Tongue (tissue), 2 donors: ENCODE measurements around the gene AKR1E2. TPM values are rescaled to one million over a fixed set of nuclear protein-coding genes. Genes with fewer than 3 reads are reported as not detected.

Experiments used
- DNase-seq: peaks from one replicate; pipeline ENCODE4 v3.0.0-alpha.2; 2015
- total RNA-seq: library from RNA; depleted of rRNA; stranded (reverse); fragments of >200 nt; gene quantifications from one replicate; pipeline ENCODE4 v1.2.3, GENCODE V29; 2014

The AKR1E2 gene
- total RNA-seq, 1 donor from 2014 or later, result 25.3 TPM

- no peak for DNase-seq
These were observed 19.8 kb downstream of the AKR1E2 start for GRCh38 chr10:4845766-4846165.

DNA sequence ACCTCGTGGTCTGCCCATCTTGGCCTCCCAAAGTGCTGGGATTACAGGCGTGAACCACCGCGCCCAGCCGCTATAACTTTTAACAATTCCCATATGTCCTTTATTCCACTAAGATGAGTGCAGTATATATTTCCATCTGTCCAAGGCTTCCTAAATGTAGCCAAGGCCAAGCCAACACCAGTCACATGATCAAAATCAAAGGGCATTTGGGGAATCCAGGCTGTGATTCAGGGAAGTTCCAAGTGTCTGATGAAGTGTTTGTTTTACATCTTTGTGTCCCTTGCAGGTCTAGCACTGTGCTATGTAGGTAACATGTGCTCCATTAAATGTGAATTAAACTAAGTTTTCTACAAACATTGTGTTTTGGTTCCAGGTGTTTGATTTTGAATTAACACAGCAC lies 20.8 kb downstream of the AKR1E2 start:
- no peak for DNase-seq

GRCh38 chr10:4847561-4848355 lies 21.8 kb downstream of the AKR1E2 start:
- DNase-seq, result peak; percentile 17

- no peak for DNase-seq
These were observed 22.5 kb downstream of the AKR1E2 start for GRCh38 chr10:4848356-4849041.

GRCh38 chr10:4849042-4849402 lies 23.0 kb downstream of the AKR1E2 start:
- no peak for DNase-seq

GRCh38 chr10:4849555-4850242 lies 23.7 kb downstream of the AKR1E2 start:
- DNase-seq, result peak; percentile 96

DNA sequence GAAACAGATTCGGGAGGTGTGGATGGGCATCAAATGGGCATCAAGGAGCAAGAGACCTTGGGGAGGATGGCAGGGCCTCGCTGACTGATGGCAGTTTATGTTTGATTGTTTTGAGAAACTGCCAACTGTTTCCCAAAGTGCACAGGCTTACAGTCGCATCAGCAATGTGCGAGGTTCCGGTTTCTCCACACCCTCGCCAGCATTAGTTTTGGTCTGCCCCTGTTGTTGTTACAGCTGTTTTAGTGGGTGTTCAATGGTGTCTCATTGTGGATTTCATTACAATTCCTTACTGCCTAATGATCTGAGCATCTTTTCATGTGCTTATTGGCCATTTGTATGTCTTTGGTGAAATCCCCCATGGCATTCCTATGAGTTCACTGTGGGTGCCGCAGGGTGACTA lies 24.4 kb downstream of the AKR1E2 start:
- DNase-seq, result peak; percentile 52

- DNase-seq, result no peak
These were observed 25.2 kb downstream of the AKR1E2 start for GRCh38 chr10:4851176-4851575.

GRCh38 chr10:4851846-4852245 lies 25.8 kb downstream of the AKR1E2 start:
- DNase-seq, result peak; percentile 68

- no peak for DNase-seq
These were observed 40.1 kb downstream of the AKR1E2 start for GRCh38 chr10:4865945-4866661.

GRCh38 chr10:4867109-4867519 lies 41.1 kb downstream of the AKR1E2 start:
- no peak for DNase-seq

GRCh38 chr10:4867520-4868356 lies 41.7 kb downstream of the AKR1E2 start:
- no peak for DNase-seq

DNA sequence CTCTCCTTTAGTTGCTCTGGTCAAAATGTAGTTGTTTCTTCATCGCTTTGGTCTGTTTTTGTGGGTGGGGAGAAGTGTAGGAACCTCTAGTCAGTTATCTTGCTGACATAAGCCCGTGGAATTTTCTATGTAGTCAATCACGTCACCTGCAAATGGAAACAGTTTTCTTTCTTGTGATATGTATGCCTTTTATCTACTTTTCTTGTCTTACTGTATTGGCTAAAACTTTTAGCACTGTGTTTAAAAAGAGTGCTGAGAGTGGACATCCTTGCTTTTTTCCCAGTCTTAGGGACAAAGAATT lies 42.3 kb downstream of the AKR1E2 start:
- DNase-seq, result no peak

GRCh38 chr10:4882704-4883078 lies 56.7 kb downstream of the AKR1E2 start:
- no peak for DNase-seq

- no peak for DNase-seq
These were observed 57.2 kb downstream of the AKR1E2 start for GRCh38 chr10:4883079-4883739.

- peak; percentile 7 for DNase-seq
These were observed 59.2 kb downstream of the AKR1E2 start for GRCh38 chr10:4885162-4885561.

DNA sequence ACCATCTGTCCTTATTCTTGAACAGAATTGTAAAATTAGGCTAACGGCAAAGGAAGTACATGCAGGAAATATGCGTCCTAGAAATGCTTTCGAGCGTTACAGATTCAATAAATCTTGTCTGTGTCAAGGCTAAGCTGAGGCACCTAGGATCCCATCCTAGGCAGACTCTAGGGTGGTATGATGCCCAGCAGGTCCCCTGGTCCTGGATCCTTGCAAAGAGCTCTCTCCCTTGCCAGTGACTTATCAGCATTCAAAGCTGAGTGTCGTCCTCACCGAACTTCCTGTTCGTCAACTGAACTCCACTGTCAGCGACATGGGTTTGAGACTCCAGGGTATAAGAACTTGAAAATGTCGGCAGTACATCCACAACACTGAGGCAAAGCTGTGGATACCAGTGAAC lies 61.5 kb downstream of the AKR1E2 start:
- no peak for DNase-seq

- no peak for DNase-seq
These were observed 62.2 kb downstream of the AKR1E2 start for GRCh38 chr10:4888236-4888635.

DNA sequence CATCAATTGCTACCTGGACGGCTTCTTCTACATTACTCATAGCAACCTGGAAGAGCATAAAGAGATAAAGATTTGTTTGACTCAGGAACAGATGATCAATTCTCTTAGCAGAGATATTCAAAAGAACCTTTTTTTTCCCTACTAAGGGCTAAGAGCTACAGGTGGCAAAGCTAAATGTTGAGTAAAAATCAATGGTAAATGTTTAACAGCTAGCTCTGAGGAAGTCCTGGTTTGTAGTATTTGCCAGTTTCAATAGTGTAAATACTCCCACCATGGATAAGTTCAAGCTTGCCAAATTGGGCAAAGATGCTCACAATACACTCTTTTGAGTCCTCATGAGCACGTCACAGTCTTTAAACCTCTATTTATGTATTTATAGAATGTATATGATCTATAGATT lies 64.0 kb downstream of the AKR1E2 start:
- no peak for DNase-seq

DNA sequence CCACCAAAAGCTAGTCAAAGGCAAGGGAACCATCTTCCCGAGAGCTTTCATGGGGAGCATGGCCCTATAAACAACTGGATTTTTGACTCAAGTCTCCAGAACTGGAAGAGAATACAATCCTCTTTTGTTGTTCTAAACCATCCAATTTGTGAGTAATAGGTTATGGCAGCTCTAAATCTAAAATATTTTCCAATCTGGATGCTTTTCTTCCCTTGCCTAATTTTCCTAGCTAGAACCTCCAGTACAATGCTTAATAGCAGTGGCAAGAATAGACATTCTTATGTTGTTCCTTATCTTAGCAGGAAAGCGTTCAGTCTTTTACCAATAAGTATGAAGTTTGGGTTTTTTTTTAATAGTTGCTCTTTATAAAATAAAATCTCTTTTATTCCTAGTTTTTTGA lies 66.7 kb downstream of the AKR1E2 start:
- DNase-seq, result no peak

- no peak for DNase-seq
These were observed 68.3 kb downstream of the AKR1E2 start for GRCh38 chr10:4894335-4894734.
